GM19452 (cell line): ENCODE data around the gene EMILIN2.
"Not testable (repeated sequence)": the region's sequence is repeated elsewhere in the genome, so short reads cannot be mapped to it uniquely, and the experiment has no call there.

Experiments
- ATAC-seq: cut with Tn5 transposase; IDR thresholded peaks from one replicate; pipeline ENCODE4 v1.9.1; 2021; ENCODE audit not compliant: unreplicated experiment

The EMILIN2 gene

GRCh38 chr18:2846636-2847316 lies at the start of gene EMILIN2:
TSS of gene EMILIN2 (plus strand) at chr18:2847006. CDS start at chr18:2847189, 183 bp downstream.
- no peak for ATAC-seq

- ATAC-seq, result no peak
Observed at GRCh38 chr18:2797951-2798350, 48.9 kb upstream of the EMILIN2 start.

- no peak for ATAC-seq
Observed at GRCh38 chr18:2799369-2799768, 47.4 kb upstream of the EMILIN2 start.

GRCh38 chr18:2805970-2806943 lies 40.5 kb upstream of the EMILIN2 start:
- ATAC-seq, result no peak

GRCh38 chr18:2808640-2809039 lies 38.2 kb upstream of the EMILIN2 start:
- not testable (repeated sequence) for ATAC-seq

GRCh38 chr18:2809666-2810183 lies 37.1 kb upstream of the EMILIN2 start:
- ATAC-seq, result not testable (repeated sequence)

GRCh38 chr18:2811416-2811815 lies 35.4 kb upstream of the EMILIN2 start:
- no peak for ATAC-seq

GRCh38 chr18:2814928-2815327 lies 31.9 kb upstream of the EMILIN2 start:
- ATAC-seq, result no peak

- ATAC-seq, result no peak
Observed at GRCh38 chr18:2818281-2818680, 28.5 kb upstream of the EMILIN2 start.

GRCh38 chr18:2821695-2822094 lies 25.1 kb upstream of the EMILIN2 start:
- no peak for ATAC-seq

- no peak for ATAC-seq
Observed at GRCh38 chr18:2822213-2822921, 24.4 kb upstream of the EMILIN2 start.

GRCh38 chr18:2823202-2823601 lies 23.6 kb upstream of the EMILIN2 start:
- ATAC-seq, result no peak

GRCh38 chr18:2823966-2824365 lies 22.8 kb upstream of the EMILIN2 start:
- ATAC-seq, result no peak

- ATAC-seq, result no peak
Observed at GRCh38 chr18:2824865-2825264, 21.9 kb upstream of the EMILIN2 start.

GRCh38 chr18:2825613-2826175 lies 21.1 kb upstream of the EMILIN2 start:
- no peak for ATAC-seq

GRCh38 chr18:2826581-2826980 lies 20.2 kb upstream of the EMILIN2 start:
- ATAC-seq, result no peak

GRCh38 chr18:2827061-2827460 lies 19.7 kb upstream of the EMILIN2 start:
- no peak for ATAC-seq

- not testable (repeated sequence) for ATAC-seq
Observed at GRCh38 chr18:2836118-2836517, 10.7 kb upstream of the EMILIN2 start.

GRCh38 chr18:2837290-2837689 lies 9.5 kb upstream of the EMILIN2 start:
- not testable (repeated sequence) for ATAC-seq

- no peak for ATAC-seq
Observed at GRCh38 chr18:2839202-2839601, 7.6 kb upstream of the EMILIN2 start.

- no peak for ATAC-seq
Observed at GRCh38 chr18:2840521-2840920, 6.3 kb upstream of the EMILIN2 start.
